H9 (cell line): ENCODE results near the gene DCAF17. TPM values are rescaled to one million over a fixed set of nuclear protein-coding genes. Genes with fewer than 3 reads are reported as not detected.

ENCODE experiments used
- DNase-seq: peaks from one replicate; pipeline ENCODE4 v3.0.0-alpha.2; 2017
- H2AFZ ChIP-seq: one replicate; pipeline ENCODE4 v1.6.1; 2013; ENCODE audit warnings: mild to moderate bottlenecking, low read length, control low read depth, moderate library complexity
- H2AK5ac ChIP-seq: 2 replicates; pipeline ENCODE4 v1.6.1; 2013; ENCODE audit warnings: low read length, control low read depth, mixed read lengths; ENCODE audit not compliant: insufficient read length
- H2BK120ac ChIP-seq: one replicate; pipeline ENCODE4 v1.6.1; 2013; ENCODE audit warnings: low read depth, mild to moderate bottlenecking, low read length, control low read depth, inconsistent platforms; ENCODE audit not compliant: poor library complexity, severe bottlenecking
- H2BK12ac ChIP-seq: 2 replicates; pipeline ENCODE4 v1.6.1; 2013; ENCODE audit warnings: low read length, control low read depth, mixed read lengths, low read depth; ENCODE audit not compliant: insufficient read length
- H2BK15ac ChIP-seq: 2 replicates; pipeline ENCODE4 v1.6.1; 2013; ENCODE audit warnings: low read depth, low read length, control low read depth
- H2BK20ac ChIP-seq: one replicate; pipeline ENCODE4 v1.6.1; 2013; ENCODE audit warnings: low read depth, mild to moderate bottlenecking, low read length, control low read depth, inconsistent platforms; ENCODE audit not compliant: poor library complexity, severe bottlenecking
- H2BK5ac ChIP-seq: 2 replicates; pipeline ENCODE4 v1.6.1; 2013; ENCODE audit warnings: low read length, control low read depth, mixed read lengths; ENCODE audit not compliant: insufficient read length
- H3K14ac ChIP-seq: 2 replicates; pipeline ENCODE4 v1.6.1; 2013; ENCODE audit warnings: low read length, control low read depth; ENCODE audit not compliant: insufficient read depth
- H3K18ac ChIP-seq: 2 replicates; pipeline ENCODE4 v1.6.1; 2013; ENCODE audit warnings: low read depth, mild to moderate bottlenecking, mixed read lengths, low read length, control low read depth; ENCODE audit not compliant: insufficient read length
- H3K23ac ChIP-seq: 2 replicates; pipeline ENCODE4 v1.6.1; 2013; ENCODE audit warnings: low read length, control low read depth, mixed read lengths, low read depth; ENCODE audit not compliant: insufficient read length
- H3K23me2 ChIP-seq: 2 replicates; pipeline ENCODE4 v1.6.1; 2013; ENCODE audit warnings: low read depth, mild to moderate bottlenecking, mixed read lengths, low read length, control low read depth; ENCODE audit not compliant: insufficient read length, poor library complexity, severe bottlenecking
- H3K27ac ChIP-seq: 2 replicates; pipeline ENCODE4 v1.5.1; 2013; ENCODE audit warnings: low read length, control low read depth, mixed read lengths, low read depth; ENCODE audit not compliant: insufficient read length
- H3K27me3 ChIP-seq: 2 replicates; pipeline ENCODE4 v1.6.1; 2013; ENCODE audit warnings: low read length, control low read depth, inconsistent platforms; ENCODE audit not compliant: insufficient read depth
- H3K4ac ChIP-seq: 2 replicates; pipeline ENCODE4 v1.6.1; 2013; ENCODE audit warnings: low read depth, mild to moderate bottlenecking, control low read depth, inconsistent platforms, low read length, moderate library complexity
- H3K4me1 ChIP-seq: 2 replicates; pipeline ENCODE4 v1.6.1; 2013; ENCODE audit warnings: low read length, control low read depth, inconsistent platforms; ENCODE audit not compliant: insufficient read depth
- H3K4me2 ChIP-seq: 2 replicates; pipeline ENCODE4 v1.6.1; 2013; ENCODE audit warnings: low read length, control low read depth, mixed read lengths; ENCODE audit not compliant: insufficient read length, insufficient read depth
- H3K56ac ChIP-seq: 2 replicates; pipeline ENCODE4 v1.6.1; 2013; ENCODE audit warnings: low read depth, mild to moderate bottlenecking, mixed read lengths, low read length, control low read depth; ENCODE audit not compliant: insufficient read length
- H3K79me1 ChIP-seq: 2 replicates; pipeline ENCODE4 v1.6.1; 2013; ENCODE audit warnings: low read depth, mild to moderate bottlenecking, moderate library complexity, low read length, control low read depth, inconsistent platforms; ENCODE audit not compliant: insufficient read depth, poor library complexity, severe bottlenecking
- H3K79me2 ChIP-seq: 2 replicates; pipeline ENCODE4 v1.6.1; 2013; ENCODE audit warnings: low read length, control low read depth, inconsistent platforms; ENCODE audit not compliant: insufficient read depth
- H3K9ac ChIP-seq: 2 replicates; pipeline ENCODE4 v1.6.1; 2013; ENCODE audit warnings: low read length, control low read depth, mixed read lengths; ENCODE audit not compliant: insufficient read length; ENCODE audit errors: extremely low read depth
- H3K9me3 ChIP-seq: one replicate; pipeline ENCODE4 v1.6.1; 2013; ENCODE audit warnings: low read depth, low read length, inconsistent platforms; ENCODE audit not compliant: control insufficient read depth
- H3T11ph ChIP-seq: one replicate; pipeline ENCODE4 v1.6.1; 2013; ENCODE audit warnings: mild to moderate bottlenecking, low read length, control low read depth, inconsistent platforms
- H4K20me1 ChIP-seq: one replicate; pipeline ENCODE4 v1.6.1; 2013; ENCODE audit not compliant: control insufficient read depth, insufficient read length, insufficient read depth
- H4K5ac ChIP-seq: 2 replicates; pipeline ENCODE4 v1.6.1; 2013; ENCODE audit warnings: low read depth, mild to moderate bottlenecking, mixed read lengths, low read length, control low read depth; ENCODE audit not compliant: insufficient read length
- H4K8ac ChIP-seq: replicated peaks from 2 replicates; pipeline ENCODE4 v1.6.1; 2013; ENCODE audit warnings: low read length, control low read depth, mixed read lengths, low read depth; ENCODE audit not compliant: insufficient read length
- H4K91ac ChIP-seq: 2 replicates; pipeline ENCODE4 v1.6.1; 2013; ENCODE audit warnings: low read depth, mild to moderate bottlenecking, moderate library complexity, mixed read lengths, low read length, control low read depth; ENCODE audit not compliant: insufficient read length
- H3K27ac Mint-ChIP-seq, 3 experiments: 2 replicates in 2 of 3; 3 replicates in 1 of 3; pipeline ENCODE4 v1.8.0; 2020 to 2021; ENCODE audit warnings: mixed read lengths in 3 of 3, mild to moderate bottlenecking in 1 of 3, moderate library complexity in 1 of 3
- H3K27me3 Mint-ChIP-seq: 2 replicates; pipeline ENCODE4 v1.8.0; 2021; ENCODE audit warnings: low read depth, mild to moderate bottlenecking, moderate library complexity, mixed read lengths
- H3K36me3 Mint-ChIP-seq, 3 experiments: 2 replicates in 2 of 3; 3 replicates in 1 of 3; pipeline ENCODE4 v1.8.0; 2020 to 2021; ENCODE audit warnings: low read depth in 3 of 3, mixed read lengths in 3 of 3; ENCODE audit not compliant: insufficient read depth in 1 of 3
- H3K4me1 Mint-ChIP-seq, 2 experiments: 2 replicates each; pipeline ENCODE4 v1.8.0; 2020; ENCODE audit warnings: mixed read lengths in 2 of 2
- H3K4me3 Mint-ChIP-seq, 2 experiments: 2 replicates in 1 of 2; 3 replicates in 1 of 2; pipeline ENCODE4 v1.8.0; 2020 to 2021; ENCODE audit warnings: mild to moderate bottlenecking in 2 of 2, mixed read lengths in 2 of 2, moderate library complexity in 1 of 2
- H3K9me3 Mint-ChIP-seq, 2 experiments: 2 replicates in 1 of 2; 3 replicates in 1 of 2; pipeline ENCODE4 v1.8.0; 2020; ENCODE audit warnings: mild to moderate bottlenecking in 2 of 2, mixed read lengths in 2 of 2, moderate library complexity in 1 of 2
- CTCF ChIP-seq: fragments of 200-600 bp; sonication (generic); conservative IDR thresholded peaks from 3 replicates; pipeline ENCODE4 v1.8.0; 2021; ENCODE audit warnings: antibody characterized with exemption, mild to moderate bottlenecking
- WGBS: extraction: QIAGEN DNeasy Blood & Tissue Kit; methylation state at CpG from one replicate; pipeline ENCODE4 v1.1.7; 2013; ENCODE audit warnings: missing lambda C conversion rate, low lambda C conversion rate, mixed read lengths; ENCODE audit not compliant: insufficient read length; ENCODE audit errors: extremely low coverage; 5-methylcytosine and 5-hydroxymethylcytosine counted together
- total RNA-seq: library from RNA; stranded (reverse); gene quantifications from 2 replicates; pipeline ENCODE4 v1.2.1, GENCODE V29; 2021

Gene DCAF17
- total RNA-seq, 1 experiment from 2014 or later: 28.1 TPM

- Histone ChIP-seq H3K79me1 (no peaks in the 10 kb centered on the region), H3K4ac (no peak overlapping the region), H3K56ac (no peak overlapping the region), H2BK5ac (no peak overlapping the region), H3K27me3 (no peaks in the 10 kb centered on the region), H4K8ac (no peak overlapping the region), H4K20me1 (no peaks in the 10 kb centered on the region), H3K9ac (no peak overlapping the region), H3K23me2 (peaks cover 10% of the 10 kb centered on the region), H2BK120ac (no peak overlapping the region), H2AFZ (no peak overlapping the region), H3K23ac (no peak overlapping the region), H3T11ph (no peak overlapping the region), H3K79me2 (peaks cover 4% of the 10 kb centered on the region; the same call in 1 of the 2 replicates), H4K91ac (no peak overlapping the region), H3K18ac (no peak overlapping the region), H4K5ac (no peak overlapping the region), H3K9me3 (no peaks in the 10 kb centered on the region), H3K4me1 (peaks cover 2% of the 10 kb centered on the region; the same call in 1 of the 2 replicates), H3K4me2 (peak overlapping the region; percentile 17), H2BK15ac (no peak overlapping the region), H2BK20ac (no peak overlapping the region), H2AK5ac (no peak overlapping the region), H2BK12ac (no peak overlapping the region), H3K27ac (no peak overlapping the region), H3K14ac (no peak overlapping the region; the same call in 1 of the 2 replicates)
- Mint-ChIP-seq H3K4me1 (peaks cover 47 to 50% of the 10 kb centered on the region in 2 experiments), H3K27ac (peak overlapping the region; percentile 53 to 87 (median 71); a peak in 6 of 7 replicates), H3K4me3 (peak overlapping the region in 1 of 2 experiments; percentile 54; a peak in 3 of 5 replicates), H3K27me3 (no peaks in the 10 kb centered on the region), H3K36me3 (peaks cover 16 to 29% (median 21%) of the 10 kb centered on the region in 3 experiments), H3K9me3 (peaks cover 0 to 12% of the 10 kb centered on the region in 2 experiments; a peak in 3 of 5 replicates)
- TF ChIP-seq CTCF: no peak
- no CpG with 5 or more reads among the region's 7 CpGs for whole genome bisulfite sequencing
- peak; percentile 55 for DNase-seq
Measured at GRCh38 chr2:171430516-171431410, 3.3 kb upstream of the DCAF17 start.
